Dendritic cell treated with granulocyte-macrophage colony-stimulating factor and Interleukin-4, amounts not matched to agents 40 ng/mL and 50 ng/mL, for 4 days (primary cell): Measurements from ENCODE around the gene BMPER.

Experiments
- H3K27ac Mint-ChIP-seq: one replicate; pipeline ENCODE4 v1.8.0; 2022; ENCODE audit warnings: mild to moderate bottlenecking, mixed read lengths
- H3K27me3 Mint-ChIP-seq: one replicate; pipeline ENCODE4 v1.8.0; 2022; ENCODE audit warnings: mild to moderate bottlenecking, mixed read lengths
- H3K36me3 Mint-ChIP-seq: one replicate; pipeline ENCODE4 v1.8.0; 2022; ENCODE audit warnings: low read depth, mixed read lengths
- H3K4me1 Mint-ChIP-seq: one replicate; pipeline ENCODE4 v1.8.0; 2022; ENCODE audit warnings: low read depth, mixed read lengths
- H3K4me3 Mint-ChIP-seq: one replicate; pipeline ENCODE4 v1.8.0; 2022; ENCODE audit warnings: mild to moderate bottlenecking, moderate library complexity, mixed read lengths
- H3K9me3 Mint-ChIP-seq: one replicate; pipeline ENCODE4 v1.8.0; 2022; ENCODE audit warnings: mixed read lengths
- intact Hi-C: fragments of 100-400 bp; cut with micrococcal nuclease; formaldehyde crosslinking; loops from one replicate; pipeline ENCODE4 v1.15.0; 2022

BMPER gene

DNA sequence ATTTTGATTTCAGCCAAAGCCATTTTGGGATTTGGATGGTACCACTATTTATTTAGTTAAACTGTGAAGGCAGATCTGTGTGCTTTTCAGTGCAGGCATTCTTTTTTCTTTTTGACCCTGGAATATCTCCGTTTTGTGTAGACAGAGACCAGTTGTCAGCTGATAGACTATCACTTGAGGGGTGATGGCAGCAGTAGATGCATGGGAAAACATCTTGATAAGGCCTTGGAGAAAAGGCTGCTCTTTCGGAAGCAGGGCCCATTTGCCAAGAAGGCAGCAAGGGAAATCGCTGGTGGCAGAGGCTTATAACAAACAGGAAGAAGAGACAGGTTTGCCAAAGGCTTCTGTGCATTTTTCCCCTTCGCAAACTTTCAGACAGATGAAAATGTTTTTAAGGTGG, 2.6 kb upstream of the BMPER start:
- peaks cover 71% of the 10 kb centered on the region for H3K27me3 Mint-ChIP-seq
- intact Hi-C loops: no loop called here

DNA sequence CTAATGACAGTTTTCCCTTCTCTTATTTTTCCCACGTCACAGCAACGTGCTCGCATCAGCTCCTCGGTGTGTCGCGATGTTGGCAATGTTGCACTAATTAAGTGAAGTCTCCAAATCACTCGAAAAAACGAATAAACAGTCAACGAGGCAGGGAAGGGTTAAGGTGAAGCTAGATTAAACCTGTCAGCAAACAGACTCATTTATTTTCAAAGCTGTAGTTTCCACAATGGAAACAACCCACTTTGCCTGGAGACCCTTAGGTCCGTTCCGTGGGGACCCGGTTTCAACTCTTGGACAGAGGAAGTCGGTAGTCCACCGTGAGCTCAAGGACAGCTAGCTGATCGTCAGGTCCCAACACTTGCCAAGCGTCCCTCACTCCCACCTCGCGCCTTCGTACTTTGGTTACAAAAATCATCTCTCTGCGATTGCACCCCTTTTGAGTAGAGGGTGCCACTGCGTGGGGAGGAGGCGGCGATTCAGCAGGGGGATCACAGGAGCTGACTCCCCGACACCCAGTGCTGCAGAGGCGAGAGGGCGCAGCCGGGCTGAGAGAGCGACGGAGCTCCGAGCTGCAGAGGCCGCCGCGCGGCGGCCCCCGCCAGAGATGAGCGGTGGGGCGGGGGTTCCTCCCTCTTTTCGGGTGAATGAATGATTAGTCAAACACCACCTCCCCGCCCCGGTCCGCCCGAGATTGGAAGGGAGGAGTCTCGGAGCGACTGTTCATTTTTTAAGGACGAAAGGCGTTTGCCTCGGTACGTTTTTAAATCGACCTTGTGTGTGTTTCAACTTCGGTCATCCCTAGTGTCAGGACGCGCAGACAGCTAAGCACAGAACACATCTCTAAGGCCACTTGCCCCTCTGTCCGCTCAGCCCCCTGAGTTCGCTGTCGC, 1.3 kb upstream of the BMPER start:
- H3K9me3 Mint-ChIP-seq: no peaks in the 10 kb centered on the region
- peaks cover 9% of the 10 kb centered on the region for H3K4me1 Mint-ChIP-seq
- no peak overlapping the region for H3K27ac Mint-ChIP-seq
- no peaks in the 10 kb centered on the region for H3K36me3 Mint-ChIP-seq
- peaks cover 77% of the 10 kb centered on the region for H3K27me3 Mint-ChIP-seq
- intact Hi-C loops: no loop called here
- H3K4me3 Mint-ChIP-seq: no peak overlapping the region

More for the DNA sequence above, 2.6 kb upstream of the BMPER start:
- Mint-ChIP-seq H3K36me3 (no peaks in the 10 kb centered on the region), H3K9me3 (no peaks in the 10 kb centered on the region), H3K4me3 (no peak overlapping the region), H3K4me1 (peaks cover 9% of the 10 kb centered on the region), H3K27ac (no peak overlapping the region)

DNA sequence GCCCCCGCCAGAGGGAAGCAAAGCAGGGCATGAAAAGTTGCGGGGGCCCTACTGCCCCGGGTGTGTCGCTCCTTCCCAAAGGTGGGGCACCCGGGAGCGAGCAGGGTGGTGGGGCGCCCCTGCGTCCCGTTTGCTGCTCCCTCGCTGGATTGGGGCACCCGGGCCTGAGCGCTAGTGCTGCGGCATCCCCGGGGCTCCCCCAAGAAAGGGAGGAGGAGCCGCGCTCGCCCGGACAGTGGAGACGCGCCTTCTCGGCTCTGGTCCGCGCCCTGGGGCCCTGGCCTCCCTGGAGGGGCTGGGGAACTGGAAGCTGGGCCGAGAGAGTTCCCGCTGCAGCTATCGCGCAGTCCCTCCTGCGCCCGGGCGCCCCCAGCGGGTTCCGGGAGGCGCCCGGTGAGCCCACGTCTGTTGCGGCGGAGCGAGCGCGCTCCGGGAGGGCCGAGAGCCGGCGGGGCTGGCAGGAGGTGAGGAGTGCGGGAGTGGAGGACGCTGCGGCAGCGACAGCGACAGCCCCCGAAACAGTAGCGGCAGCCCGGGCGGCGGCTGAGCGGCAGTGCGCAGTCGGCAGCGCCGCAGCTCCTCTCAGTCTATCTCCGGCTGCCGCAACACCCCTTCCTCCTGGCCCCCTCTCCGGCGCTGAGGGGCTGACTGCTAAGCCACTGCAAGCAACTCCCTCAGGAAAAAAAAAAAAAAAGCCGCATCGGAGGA, 504 bp upstream of the BMPER start:
- Mint-ChIP-seq H3K4me3 (no peak overlapping the region), H3K4me1 (peaks cover 9% of the 10 kb centered on the region), H3K27ac (no peak overlapping the region), H3K36me3 (no peaks in the 10 kb centered on the region), H3K27me3 (peaks cover 79% of the 10 kb centered on the region), H3K9me3 (no peaks in the 10 kb centered on the region)
- intact Hi-C loops: no loop called here

DNA sequence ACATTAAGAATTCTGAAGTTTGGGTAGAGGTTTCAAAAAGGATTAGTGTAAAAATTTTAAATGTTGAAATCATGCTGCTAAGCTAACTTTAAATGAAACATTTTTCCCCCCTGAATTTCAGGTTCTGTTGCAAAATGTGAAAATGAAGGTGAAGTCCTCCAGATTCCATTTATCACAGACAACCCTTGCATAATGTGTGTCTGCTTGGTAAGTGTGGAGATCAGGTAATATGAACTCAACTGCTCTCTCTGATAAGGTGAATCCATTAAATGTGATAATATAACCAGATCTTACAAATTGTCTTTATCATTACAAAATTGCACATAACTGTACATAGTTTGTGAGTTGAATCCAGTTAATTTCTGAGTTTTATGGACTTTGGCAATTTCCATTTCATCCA, 1.4 kb downstream of the BMPER start:
- peaks cover 9% of the 10 kb centered on the region for H3K4me1 Mint-ChIP-seq
- H3K9me3 Mint-ChIP-seq: no peaks in the 10 kb centered on the region
- no peak overlapping the region for H3K4me3 Mint-ChIP-seq
- H3K27ac Mint-ChIP-seq: no peak overlapping the region
- H3K36me3 Mint-ChIP-seq: no peaks in the 10 kb centered on the region
- H3K27me3 Mint-ChIP-seq: peaks cover 72% of the 10 kb centered on the region
- intact Hi-C loops: no loop called here

DNA sequence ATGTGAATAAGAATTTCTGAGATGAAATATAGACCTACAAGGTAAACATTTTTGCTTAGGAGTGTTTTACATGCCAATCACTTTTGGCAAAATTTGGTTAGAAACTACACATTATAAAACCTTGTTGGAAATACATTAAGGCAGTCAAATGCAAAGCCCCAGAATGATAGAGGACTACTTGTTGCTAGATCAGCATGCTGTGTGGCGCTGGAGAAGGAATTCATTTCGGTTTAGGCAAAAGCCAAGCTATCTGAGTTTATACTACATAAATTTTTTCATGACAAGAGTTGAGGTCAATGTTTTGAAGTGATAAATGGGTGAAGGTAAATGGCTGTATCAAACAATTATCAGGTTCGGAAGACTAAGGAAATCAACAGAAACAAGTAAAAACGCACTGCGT, 2.3 kb downstream of the BMPER start:
- intact Hi-C loops: no loop called here
- Mint-ChIP-seq H3K4me1 (peaks cover 9% of the 10 kb centered on the region), H3K36me3 (no peaks in the 10 kb centered on the region), H3K9me3 (no peaks in the 10 kb centered on the region), H3K4me3 (no peak overlapping the region), H3K27me3 (peaks cover 63% of the 10 kb centered on the region), H3K27ac (no peak overlapping the region)

DNA sequence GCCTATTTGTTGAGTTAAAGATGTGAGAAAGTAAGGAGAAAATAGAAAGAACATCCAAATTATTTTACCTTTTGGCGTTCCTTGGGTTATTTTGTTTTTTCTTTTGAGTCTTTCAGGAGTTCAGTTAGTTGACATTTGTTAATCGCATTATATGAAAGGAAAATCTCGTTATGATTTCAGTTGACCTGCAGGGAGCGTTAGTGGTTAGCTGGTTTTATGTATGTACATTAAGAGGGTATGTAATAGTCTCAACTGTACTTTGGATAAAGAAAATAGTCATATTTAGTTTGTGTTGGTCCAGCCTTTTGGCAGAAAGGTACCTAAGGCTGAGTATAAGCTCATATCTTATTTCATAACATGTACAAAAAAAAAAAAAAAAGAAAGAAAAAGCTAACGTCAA, 4.0 kb downstream of the BMPER start:
- H3K4me1 Mint-ChIP-seq: peaks cover 4% of the 10 kb centered on the region
- H3K36me3 Mint-ChIP-seq: no peaks in the 10 kb centered on the region
- peaks cover 52% of the 10 kb centered on the region for H3K27me3 Mint-ChIP-seq
- H3K27ac Mint-ChIP-seq: no peak overlapping the region
- no peak overlapping the region for H3K4me3 Mint-ChIP-seq
- intact Hi-C loops: no loop called here
- H3K9me3 Mint-ChIP-seq: no peaks in the 10 kb centered on the region

DNA sequence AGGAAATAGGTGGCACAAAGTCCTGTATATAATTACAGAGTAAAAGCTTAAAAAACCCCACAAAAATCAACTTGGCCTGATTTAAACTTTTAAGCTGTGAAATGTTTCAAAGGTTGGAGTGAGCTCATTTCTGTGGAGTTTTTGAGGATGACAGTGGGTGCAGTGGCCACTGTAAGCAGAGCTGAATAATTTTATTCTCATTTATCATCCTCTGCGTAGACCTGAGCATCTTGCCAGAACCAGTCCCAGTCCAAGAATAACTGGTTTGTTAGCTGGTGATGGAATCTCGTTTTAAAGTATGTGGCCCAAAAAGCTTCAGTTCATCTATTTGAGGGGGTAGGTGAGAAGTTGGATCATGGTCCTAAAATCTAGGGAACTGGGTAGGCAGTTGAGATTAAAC, 4.4 kb downstream of the BMPER start:
- Mint-ChIP-seq H3K27me3 (peaks cover 47% of the 10 kb centered on the region), H3K27ac (no peak overlapping the region), H3K4me3 (no peak overlapping the region), H3K36me3 (no peaks in the 10 kb centered on the region), H3K9me3 (no peaks in the 10 kb centered on the region), H3K4me1 (no peaks in the 10 kb centered on the region)
- intact Hi-C loops: no loop called here

DNA sequence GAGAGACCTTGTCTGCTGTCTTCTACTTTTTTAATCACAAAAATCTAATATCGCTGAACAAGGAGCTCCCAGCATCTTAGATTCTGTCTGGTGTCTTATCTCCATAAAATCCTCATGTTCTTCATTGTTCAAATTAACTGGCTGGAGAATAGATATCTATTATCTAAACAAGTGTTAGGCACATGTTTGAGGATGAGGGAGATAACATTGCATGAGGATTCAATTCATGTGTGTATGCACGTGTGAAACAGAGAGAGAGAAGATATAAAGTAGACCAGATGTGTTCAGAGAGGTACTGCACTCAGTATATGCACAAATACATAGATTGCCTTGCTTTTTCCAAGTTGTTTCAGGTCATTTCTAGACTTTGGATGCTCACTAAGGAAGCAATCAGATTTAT, 5.4 kb downstream of the BMPER start:
- peaks cover 39% of the 10 kb centered on the region for H3K27me3 Mint-ChIP-seq
- no peak overlapping the region for H3K27ac Mint-ChIP-seq
- no peak overlapping the region for H3K4me3 Mint-ChIP-seq
- no peaks in the 10 kb centered on the region for H3K36me3 Mint-ChIP-seq
- intact Hi-C loops: no loop called here
- no peaks in the 10 kb centered on the region for H3K9me3 Mint-ChIP-seq
- no peaks in the 10 kb centered on the region for H3K4me1 Mint-ChIP-seq

DNA sequence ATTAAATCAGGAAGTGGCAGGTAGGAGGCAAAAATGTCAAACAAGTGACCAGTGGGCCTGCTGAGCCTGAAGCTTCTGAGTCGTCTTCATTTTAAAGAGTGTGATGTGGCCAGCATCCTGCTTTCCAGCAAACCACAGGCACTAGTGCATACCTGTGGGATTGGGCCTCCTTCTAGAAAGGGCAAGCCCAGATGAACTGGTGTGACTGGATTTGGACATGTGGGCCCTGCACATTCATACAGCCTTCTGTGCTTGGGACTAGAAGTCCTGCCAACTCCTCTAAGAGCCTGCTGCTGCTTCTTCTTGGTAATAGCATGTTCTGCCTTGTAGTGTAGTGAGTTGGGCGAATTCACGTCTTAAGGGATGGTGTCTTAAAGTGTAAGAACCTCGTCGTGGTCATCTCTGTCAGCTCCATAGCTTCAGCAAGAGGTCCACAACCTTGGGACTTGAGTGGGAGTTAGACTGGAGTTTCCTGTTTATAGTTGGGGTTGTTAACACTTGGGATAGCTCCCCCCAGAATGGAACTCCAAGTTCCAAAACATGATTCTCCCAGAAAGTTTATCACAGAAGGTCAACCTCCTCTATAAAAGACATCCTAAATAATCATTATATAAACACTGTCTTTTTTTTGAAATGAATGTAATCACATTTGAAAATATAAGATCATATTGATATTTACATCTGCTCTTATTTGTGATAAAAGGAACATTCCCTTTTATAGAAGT, 11.2 kb downstream of the BMPER start:
- H3K27ac Mint-ChIP-seq: no peak overlapping the region
- H3K4me3 Mint-ChIP-seq: no peak overlapping the region
- no peaks in the 10 kb centered on the region for H3K9me3 Mint-ChIP-seq
- no peaks in the 10 kb centered on the region for H3K4me1 Mint-ChIP-seq
- intact Hi-C loops: no loop called here
- no peaks in the 10 kb centered on the region for H3K36me3 Mint-ChIP-seq
- peaks cover 4% of the 10 kb centered on the region for H3K27me3 Mint-ChIP-seq

DNA sequence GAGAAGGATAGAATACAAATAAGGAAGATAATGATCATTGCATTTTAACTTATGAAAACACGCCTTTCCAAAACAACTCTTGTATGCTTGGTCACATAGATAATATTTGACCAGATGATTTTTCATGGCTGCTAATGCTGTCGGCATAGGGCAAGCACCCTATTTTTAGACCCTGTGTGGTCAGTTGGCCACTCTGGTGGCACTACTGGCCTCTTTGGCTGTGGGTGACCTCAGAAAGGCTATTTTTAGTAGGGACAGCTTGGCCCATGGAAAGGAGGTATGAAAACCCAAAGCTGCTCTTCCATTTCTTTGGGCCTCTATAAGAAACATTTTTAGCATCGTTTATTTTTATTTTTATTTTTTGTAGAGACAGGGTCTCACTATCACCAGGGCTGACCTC, 12.3 kb downstream of the BMPER start:
- Mint-ChIP-seq H3K4me1 (no peaks in the 10 kb centered on the region), H3K27ac (no peak overlapping the region), H3K36me3 (no peaks in the 10 kb centered on the region), H3K9me3 (no peaks in the 10 kb centered on the region), H3K4me3 (no peak overlapping the region), H3K27me3 (peaks cover 2% of the 10 kb centered on the region)
- intact Hi-C loops: no loop called here

DNA sequence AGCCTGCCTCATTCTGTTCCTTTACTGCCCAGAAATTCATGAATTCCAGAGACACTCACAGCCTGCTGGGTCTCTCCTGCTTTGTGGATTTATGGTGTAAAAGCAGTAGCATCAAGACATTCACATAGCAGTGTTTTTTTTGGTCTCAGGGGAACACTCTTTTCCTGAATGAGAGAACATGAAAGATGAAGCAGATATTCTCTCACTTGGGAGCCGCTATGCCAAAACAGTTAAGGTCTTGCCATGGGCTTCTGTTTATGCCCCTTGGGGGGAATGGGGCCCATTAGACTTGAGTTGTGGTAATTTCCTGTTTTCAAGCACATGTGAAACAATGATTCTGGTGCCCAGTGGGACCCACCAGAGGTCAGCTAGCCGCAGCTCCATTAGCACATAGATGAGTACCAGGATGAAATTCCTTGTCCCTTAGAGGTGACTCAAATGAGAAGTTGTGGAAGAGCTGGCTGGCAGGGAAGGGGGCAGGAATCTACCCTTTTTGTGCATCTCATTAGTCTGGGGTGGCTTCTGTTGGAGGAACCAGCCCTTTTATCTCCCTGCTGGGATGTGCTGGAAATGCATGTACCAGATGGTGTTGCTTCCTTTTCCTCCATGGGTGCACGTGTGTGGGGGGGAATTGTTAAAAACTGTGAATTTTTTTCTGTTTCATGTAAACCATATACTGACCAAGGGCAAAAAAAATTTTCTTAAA, 13.3 kb downstream of the BMPER start:
- intact Hi-C loops: no loop called here
- no peak overlapping the region for H3K27ac Mint-ChIP-seq
- H3K4me1 Mint-ChIP-seq: no peaks in the 10 kb centered on the region
- H3K4me3 Mint-ChIP-seq: no peak overlapping the region
- no peaks in the 10 kb centered on the region for H3K27me3 Mint-ChIP-seq
- H3K36me3 Mint-ChIP-seq: no peaks in the 10 kb centered on the region
- H3K9me3 Mint-ChIP-seq: no peaks in the 10 kb centered on the region

DNA sequence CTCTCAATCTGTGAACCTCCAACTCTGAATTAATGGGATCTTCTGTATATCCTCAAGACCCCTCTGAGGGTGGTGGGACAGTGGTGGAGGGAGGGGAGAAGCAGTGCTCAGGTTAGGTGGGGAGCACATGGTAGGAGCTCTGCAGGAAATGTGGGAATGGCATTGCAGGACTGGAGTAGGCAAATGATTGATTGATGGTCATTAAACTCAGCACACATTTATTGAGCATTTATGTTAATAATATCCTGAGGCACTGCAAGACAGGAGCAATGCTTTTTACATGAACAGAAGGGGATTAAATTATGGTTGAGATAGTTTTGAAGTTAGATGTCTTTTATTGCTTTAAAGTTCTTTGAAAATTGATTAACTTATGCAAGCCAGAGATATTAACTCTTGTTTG, 14.1 kb downstream of the BMPER start:
- no peak overlapping the region for H3K4me3 Mint-ChIP-seq
- H3K27me3 Mint-ChIP-seq: no peaks in the 10 kb centered on the region
- no peak overlapping the region for H3K27ac Mint-ChIP-seq
- H3K36me3 Mint-ChIP-seq: no peaks in the 10 kb centered on the region
- no peaks in the 10 kb centered on the region for H3K4me1 Mint-ChIP-seq
- no peaks in the 10 kb centered on the region for H3K9me3 Mint-ChIP-seq
- intact Hi-C loops: no loop called here

DNA sequence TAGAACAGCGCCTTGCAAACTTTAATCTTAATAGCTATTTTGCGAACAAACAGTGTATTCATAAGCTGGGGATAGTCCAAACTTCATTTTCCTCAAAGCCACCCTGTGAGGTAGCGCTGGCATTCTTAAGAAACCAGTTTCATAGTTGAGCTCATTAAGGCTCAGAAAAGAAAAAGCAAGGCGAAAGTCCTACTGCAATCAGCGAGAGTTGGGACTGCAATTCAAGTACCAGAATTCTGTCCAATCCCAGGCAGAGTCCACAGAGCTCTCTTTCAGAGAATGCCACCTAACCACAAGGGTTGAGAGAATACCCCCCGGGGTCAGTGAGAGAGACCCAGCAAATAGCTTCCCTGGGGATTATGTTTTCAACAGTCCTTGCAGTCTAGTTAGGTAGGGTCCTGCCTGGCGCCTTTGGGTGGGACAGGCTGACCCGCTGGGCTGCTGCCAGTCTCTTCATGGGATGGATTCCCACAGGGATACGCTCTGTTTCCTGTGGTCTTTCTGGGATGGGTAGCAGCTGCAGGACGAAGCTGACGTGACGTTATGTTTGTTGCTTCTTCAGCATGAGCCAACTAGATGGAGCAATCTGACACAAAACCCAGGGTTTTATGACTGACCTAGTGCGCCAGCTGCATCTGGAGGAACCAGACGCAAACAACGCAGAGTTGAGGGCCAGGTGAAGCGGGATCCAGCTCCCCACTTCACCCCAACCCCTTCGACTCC, 16.0 kb downstream of the BMPER start:
- Mint-ChIP-seq H3K27me3 (no peaks in the 10 kb centered on the region), H3K36me3 (no peaks in the 10 kb centered on the region), H3K27ac (no peak overlapping the region), H3K4me1 (no peaks in the 10 kb centered on the region), H3K4me3 (no peak overlapping the region), H3K9me3 (no peaks in the 10 kb centered on the region)
- intact Hi-C loops: no loop called here
